ENCODE results near the gene MAPKAP1.

Gene MAPKAP1

DNA sequence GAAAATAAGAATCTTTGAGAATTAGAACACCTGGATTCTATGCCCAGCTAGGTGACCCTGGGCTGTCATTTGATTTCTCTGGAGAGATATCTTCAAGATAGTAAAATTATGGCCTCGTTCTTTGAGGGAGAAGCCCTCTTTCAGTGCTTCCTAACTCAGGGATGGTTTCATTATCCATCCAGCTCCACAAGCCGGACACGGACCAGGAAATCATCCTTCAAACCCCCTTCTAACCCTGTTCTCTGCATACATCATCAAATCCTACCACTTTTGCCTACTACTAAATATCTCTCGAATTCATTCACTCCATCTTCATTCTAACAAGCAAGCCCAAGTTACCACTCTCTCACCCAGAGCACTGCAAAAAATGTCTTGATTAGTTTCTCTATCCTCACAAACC is 57.2 kb downstream of the MAPKAP1 start:
- no peak for TF ChIP-seq GATA3 (IDR thresholded peaks at IDR 0.05; ENCODE audit: low read depth, low read length)
- no peak for TF ChIP-seq GATA2 (IDR thresholded peaks at IDR 0.05; ENCODE audit: low read depth, low read length)

DNA sequence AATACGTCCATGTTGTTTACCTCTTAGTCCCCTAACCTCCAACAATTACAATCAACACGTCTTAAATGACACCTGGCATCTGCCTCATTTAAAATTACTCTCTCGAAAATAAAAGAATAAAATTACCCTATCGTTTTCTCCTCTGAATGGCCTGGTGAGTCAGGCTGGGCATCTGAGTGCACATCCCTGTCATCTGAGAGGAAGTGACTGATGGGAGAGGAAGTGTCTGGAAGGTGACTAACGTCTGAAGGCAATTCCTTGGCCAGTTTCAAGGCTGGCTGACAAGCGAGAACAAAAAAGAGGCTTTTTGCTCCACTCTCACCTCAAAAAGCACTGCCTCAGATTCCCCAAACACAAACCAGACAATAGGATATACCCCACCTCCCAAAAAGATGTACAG is 57.7 kb downstream of the MAPKAP1 start:
- TF ChIP-seq GATA2 (IDR thresholded peaks at IDR 0.05; ENCODE audit: low read depth, low read length) = no peak
- no peak for TF ChIP-seq GATA3 (IDR thresholded peaks at IDR 0.05; ENCODE audit: low read depth, low read length)

DNA sequence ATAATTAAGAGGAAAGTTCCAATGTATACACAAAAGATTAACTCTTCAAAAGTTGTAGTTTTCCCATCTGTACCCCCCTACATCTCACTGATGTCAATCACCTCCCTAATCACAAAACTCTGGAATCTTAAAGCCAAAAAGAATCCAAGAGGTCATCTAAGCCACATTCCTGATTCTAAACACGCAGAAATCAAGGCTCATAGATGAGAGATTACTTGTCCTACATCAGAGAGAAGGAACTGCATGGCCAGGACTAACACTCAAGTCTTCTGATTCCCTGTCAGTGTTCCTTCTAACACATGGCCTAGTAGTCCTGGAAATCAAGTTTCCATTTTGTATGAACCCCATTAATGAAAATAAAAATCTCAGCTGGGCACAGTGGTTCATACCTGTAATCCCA is 58.7 kb downstream of the MAPKAP1 start:
- TF ChIP-seq GATA3 (IDR thresholded peaks at IDR 0.05; ENCODE audit: low read depth, low read length) = no peak
- no peak for TF ChIP-seq GATA2 (IDR thresholded peaks at IDR 0.05; ENCODE audit: low read depth, low read length)

DNA sequence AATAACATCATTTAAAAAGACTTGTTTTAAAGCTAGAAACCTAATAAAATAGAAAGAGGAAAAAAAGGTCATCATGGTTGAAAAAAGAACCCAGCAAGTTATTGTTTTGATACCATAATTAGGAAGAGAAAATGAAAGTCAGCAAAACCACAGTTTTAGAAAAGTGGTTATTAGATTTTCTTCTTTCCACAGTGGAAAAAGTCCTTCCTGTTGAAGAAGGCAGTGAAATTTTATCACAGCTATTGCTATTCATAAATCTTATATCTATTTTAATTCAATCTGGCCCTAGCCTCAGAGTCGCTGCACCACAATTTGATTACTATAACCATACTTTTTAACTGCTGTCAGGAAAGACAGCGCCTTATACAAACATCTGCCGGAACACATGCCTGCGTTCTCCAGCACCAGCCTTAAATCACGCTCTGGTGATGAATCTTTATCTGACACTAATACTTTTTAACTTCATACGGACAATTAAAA is 60.3 kb downstream of the MAPKAP1 start:
- TF ChIP-seq GATA2 (IDR thresholded peaks at IDR 0.05; ENCODE audit: low read depth, low read length) = peak; percentile 39; the same call in 1 of the 2 replicates
- no peak for TF ChIP-seq GATA3 (IDR thresholded peaks at IDR 0.05; ENCODE audit: low read depth, low read length)

DNA sequence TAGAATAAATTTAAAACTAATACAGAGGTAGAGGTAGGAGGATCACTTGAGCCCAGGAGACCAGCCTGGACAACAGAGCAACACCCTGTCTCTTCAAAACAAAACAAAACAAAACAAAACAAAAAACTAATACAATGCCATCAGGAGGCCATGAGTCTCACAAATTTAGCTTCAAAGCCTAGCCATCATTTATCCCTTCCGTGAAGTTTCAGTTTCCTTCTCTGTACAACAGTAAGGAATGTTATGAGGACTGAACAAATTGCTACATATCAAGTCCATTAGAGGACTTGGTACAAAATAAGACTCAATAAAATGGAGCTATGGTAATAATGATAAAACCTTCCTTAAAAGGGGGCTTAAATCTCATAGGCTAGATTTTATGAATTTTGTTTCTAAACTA is 60.8 kb downstream of the MAPKAP1 start:
- TF ChIP-seq GATA2 (IDR thresholded peaks at IDR 0.05; ENCODE audit: low read depth, low read length) (no peak), GATA3 (IDR thresholded peaks at IDR 0.05; ENCODE audit: low read depth, low read length) (no peak)

DNA sequence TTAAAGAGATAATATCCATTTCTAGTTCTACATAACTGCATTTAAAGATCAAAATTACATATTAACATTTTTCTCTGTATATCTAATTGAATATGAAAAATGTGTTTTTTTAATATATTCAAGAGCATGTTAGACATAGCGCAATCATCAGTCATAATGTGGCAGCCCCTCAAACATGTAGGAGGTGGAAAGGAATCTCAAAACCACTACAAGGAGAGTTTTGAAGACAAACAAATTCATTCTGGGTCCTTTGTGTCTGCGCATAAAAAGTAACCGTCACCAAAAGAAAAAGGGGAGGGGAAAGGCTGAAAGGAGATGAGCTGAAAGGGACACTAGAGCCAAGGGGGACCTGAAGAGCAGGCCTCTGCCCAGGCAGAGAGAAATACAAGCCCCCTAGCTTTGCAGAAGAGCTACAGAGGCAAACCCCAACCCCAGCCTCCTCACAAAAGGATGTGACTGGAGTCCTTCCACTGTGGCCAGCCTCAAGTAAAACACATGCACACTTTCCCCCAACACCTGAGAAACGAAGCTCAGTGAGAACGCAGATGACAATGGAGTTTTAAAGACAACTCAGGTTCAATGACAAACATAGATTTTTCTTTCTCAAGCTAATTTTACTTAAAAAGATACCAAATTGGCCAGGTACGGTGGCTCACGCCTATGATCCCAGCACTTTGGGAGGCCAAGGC is 62.0 kb downstream of the MAPKAP1 start:
- TF ChIP-seq GATA2 (IDR thresholded peaks at IDR 0.05; ENCODE audit: low read depth, low read length) (no peak), GATA3 (IDR thresholded peaks at IDR 0.05; ENCODE audit: low read depth, low read length) (no peak)

DNA sequence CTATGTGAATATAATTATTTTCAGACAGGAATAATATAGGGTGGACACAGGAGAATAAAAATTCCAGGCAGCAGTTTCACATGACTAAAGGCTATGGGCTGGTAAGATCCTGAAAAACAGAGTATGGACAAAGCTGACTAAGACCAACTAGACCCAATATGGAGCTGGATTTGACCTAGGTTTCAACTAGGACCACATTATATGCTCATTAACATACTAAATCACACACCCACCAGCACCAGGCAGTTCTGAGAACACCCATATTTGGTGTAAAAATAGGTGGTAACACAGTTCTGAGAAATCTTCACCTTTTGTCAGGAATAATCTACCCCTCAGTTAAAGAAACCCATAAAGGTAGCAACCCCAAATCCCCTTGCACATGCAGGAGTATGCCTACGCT is 64.7 kb downstream of the MAPKAP1 start:
- no peak for TF ChIP-seq GATA3 (IDR thresholded peaks at IDR 0.05; ENCODE audit: low read depth, low read length)
- no peak for TF ChIP-seq GATA2 (IDR thresholded peaks at IDR 0.05; ENCODE audit: low read depth, low read length)

DNA sequence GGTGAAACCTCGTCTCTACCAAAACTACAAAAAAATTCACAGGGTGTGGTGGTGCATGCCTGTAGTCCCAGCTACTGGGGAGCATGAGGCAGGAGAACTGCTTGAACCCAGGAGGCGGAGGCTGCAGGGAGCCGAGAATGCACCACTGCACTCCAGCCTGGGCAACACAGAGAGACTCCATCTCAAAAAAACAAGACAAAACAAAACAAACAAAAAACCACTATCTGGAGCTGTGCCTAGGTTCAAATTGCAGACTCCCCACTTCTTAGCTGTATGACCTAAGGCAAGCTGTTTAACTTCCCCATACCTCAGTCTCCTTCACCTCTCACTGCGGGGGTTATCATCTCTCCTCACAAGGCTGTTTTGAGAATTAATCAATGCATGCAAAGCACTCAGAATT is 68.0 kb downstream of the MAPKAP1 start:
- TF ChIP-seq GATA3 (IDR thresholded peaks at IDR 0.05; ENCODE audit: low read depth, low read length) (no peak), GATA2 (IDR thresholded peaks at IDR 0.05; ENCODE audit: low read depth, low read length) (no peak)

DNA sequence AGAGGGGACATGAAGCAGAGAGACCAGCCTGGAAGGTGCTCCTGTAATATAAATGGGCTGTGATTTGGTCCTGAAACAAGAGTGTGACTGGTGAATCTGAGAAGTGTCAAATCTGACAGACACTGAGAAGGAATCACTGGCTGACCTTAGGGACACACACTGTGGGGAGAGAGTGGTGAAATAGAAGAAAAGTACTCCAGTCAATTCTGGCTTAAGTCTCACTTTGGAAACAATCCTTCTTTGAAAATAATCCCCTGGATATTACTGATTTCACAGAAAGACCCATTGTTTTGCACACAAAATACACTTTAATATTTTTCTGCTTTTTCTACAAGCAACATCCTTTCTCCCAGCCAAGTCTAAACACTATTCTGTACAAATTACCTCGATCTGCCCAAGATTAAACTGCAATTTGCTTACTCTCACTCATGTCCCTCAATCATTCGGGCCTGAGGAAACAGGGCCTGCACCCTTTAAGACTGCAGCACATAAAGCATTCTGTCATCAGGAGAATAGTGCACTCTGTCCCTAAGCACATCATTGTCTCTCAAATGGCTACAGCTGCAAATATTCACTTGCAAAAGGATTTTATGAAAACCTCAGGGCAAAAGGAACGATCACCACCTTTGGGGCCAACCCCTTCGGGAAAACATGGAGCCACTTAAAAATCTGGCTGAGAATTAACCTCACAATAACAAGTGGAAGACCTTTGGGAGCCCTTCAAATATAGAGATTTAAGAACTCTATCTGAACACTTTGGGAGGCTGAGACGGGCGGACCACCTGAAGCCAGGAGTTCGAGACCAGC is 68.6 kb downstream of the MAPKAP1 start:
- TF ChIP-seq GATA3 (IDR thresholded peaks at IDR 0.05; ENCODE audit: low read depth, low read length) (no peak), GATA2 (IDR thresholded peaks at IDR 0.05; ENCODE audit: low read depth, low read length) (no peak)

DNA sequence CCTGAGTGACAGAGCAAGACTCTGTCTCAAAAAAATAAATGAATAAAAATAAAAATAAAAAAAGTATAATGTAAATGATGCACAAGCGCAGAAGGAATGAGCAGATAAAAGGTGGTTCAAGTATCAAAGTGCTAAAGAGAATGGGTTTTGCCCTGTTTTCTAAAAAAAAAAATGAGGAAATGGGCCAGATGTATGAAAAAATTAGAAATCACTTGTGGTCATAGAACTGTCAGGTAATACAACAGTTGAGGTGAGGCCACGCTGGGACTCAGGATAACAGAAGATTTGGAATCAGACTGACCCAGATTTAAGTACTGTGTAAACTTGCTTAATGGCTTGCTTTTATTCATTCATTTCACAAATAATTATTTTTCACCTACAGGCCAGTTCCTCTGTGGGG is 69.8 kb downstream of the MAPKAP1 start:
- no peak for TF ChIP-seq GATA2 (IDR thresholded peaks at IDR 0.05; ENCODE audit: low read depth, low read length)
- TF ChIP-seq GATA3 (IDR thresholded peaks at IDR 0.05; ENCODE audit: low read depth, low read length) = no peak

DNA sequence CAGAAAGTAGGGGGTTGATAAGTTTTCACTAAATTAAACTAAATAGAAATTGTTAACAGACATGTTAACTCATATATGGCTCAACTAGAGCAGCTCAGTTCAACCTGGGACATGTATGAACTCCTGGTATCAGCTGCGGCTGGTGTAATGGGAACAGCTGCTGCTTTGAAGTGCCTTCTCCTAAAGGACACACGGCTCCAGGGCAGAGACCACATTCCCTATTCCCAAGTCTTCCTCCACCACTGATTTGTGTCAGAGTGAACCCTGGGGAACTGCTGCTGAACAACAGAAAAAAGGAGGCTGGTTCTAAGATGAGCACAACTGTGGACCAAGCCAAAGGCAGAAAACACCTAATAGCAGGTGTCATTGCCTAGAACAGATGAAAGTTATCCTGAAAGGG is 71.1 kb downstream of the MAPKAP1 start:
- TF ChIP-seq GATA2 (IDR thresholded peaks at IDR 0.05; ENCODE audit: low read depth, low read length) (no peak), GATA3 (IDR thresholded peaks at IDR 0.05; ENCODE audit: low read depth, low read length) (no peak)

DNA sequence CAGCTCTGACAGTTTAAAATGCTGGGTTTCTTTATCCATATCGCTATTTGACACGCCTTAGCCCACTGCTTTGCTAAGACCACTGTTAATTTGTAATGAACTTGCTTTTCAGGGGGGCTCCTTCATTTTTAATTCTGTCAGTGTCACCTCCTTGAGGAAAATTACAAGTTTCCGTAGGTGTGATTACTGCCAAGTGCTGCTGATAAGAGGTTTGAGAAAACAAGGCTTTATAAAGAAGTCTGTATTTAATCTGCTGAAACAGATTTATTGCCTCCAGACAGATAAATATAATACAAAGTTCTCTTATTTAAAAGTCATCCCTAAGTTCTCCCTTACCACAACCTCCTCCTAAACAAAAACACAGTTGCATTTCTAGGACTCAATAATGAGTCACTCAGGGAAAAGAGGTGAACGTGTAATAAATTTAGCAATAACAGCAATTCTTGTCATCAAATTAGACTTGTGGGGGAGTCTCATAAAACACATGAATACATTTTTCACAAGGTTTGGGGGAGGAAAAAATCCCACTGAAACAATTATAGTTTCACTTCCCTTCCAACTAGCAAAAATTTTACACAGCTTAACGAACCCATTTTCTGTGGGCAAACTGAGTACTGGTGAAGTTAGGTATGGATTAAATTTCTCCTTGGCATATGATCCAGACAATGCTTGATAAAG is 72.8 kb downstream of the MAPKAP1 start:
- TF ChIP-seq GATA2 (IDR thresholded peaks at IDR 0.05; ENCODE audit: low read depth, low read length) = no peak
- no peak for TF ChIP-seq GATA3 (IDR thresholded peaks at IDR 0.05; ENCODE audit: low read depth, low read length)

DNA sequence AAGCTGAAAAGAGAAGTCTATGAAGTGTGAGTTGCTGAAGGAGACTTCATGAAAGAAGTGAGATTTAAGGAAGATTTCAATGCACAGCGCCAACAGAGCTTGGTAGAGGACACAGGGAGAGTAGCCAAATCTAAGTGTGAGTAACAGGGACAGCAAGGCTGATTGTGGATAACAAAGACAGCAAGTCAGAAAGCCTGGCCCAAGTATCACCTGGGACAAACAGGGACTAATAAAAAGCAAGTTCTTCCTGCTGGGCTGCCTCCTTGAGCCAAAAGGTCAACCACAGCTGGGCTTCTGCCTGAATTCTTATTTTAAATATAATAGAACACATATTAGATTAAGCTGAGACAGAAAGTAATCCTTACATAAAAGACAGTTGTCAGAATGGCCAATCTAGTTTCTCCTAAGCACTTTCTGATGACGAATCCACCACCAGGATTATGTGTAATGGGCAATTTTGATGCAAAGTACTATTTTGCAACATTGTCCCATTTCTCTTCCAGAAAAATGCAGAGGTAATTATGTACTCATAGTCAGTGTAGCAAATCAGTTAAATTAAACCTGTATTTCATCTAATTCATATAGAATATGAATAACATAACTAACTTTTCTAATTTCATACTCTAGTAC is 73.8 kb downstream of the MAPKAP1 start:
- TF ChIP-seq GATA3 (IDR thresholded peaks at IDR 0.05; ENCODE audit: low read depth, low read length) (no peak), GATA2 (IDR thresholded peaks at IDR 0.05; ENCODE audit: low read depth, low read length) (no peak)

All from SH-SY5Y (cell line).